A549 treated with CpdA at 1 μM for 4 hours (cell line): ENCODE data around the gene AMDHD2. TPM values are rescaled to one million over a fixed set of nuclear protein-coding genes. Genes with fewer than 3 reads are reported as not detected.

Experiments
- total RNA-seq: library from RNA; stranded (reverse); fragments of 200-300 nt; extraction: Qiagen RNA extraction; gene quantifications from 5 replicates; pipeline ENCODE4 v1.2.3, GENCODE V29; 2022; ENCODE audit warnings: low read depth

The AMDHD2 gene, protein sequence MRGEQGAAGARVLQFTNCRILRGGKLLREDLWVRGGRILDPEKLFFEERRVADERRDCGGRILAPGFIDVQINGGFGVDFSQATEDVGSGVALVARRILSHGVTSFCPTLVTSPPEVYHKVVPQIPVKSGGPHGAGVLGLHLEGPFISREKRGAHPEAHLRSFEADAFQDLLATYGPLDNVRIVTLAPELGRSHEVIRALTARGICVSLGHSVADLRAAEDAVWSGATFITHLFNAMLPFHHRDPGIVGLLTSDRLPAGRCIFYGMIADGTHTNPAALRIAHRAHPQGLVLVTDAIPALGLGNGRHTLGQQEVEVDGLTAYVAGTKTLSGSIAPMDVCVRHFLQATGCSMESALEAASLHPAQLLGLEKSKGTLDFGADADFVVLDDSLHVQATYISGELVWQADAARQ
- total RNA-seq, result 20.0 to 27.6 TPM (median 23.5 TPM) in 5 replicates

DNA sequence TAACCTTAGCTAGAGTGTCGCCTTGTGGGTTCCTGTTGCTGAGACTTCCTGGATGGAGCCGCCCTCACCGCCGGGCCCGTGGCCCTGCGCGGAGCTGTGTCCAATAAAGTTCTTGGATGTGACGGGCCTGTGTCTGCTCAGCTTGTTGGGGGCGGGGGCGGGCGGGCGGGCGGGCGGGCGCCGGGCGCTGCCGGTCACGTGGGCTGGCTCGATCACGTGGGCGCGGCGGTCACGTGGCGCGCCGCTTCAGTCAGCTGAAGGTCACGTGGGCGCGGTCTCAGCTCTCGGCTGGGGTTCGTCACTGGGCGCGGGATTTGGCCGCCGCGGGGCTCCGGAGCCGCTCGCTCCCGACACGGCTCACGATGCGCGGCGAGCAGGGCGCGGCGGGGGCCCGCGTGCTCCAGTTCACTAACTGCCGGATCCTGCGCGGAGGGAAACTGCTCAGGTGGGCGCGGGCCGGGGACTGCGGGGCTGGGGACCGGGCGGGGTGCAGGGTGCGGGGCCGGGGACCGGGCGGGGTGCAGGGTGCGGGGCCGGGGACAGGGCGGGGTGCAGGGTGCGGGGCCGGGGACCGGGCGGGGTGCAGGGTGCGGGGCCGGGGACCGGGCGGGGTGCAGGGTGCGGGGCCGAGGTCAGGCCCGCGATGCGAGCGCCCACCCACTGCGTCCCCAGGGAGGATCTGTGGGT lies at the start of gene AMDHD2:
Gene AMDHD2, plus strand, starts transcription at position 275 of the 687 bp plus-strand sequence. Its CDS starts 88 bp downstream, at position 363.

DNA sequence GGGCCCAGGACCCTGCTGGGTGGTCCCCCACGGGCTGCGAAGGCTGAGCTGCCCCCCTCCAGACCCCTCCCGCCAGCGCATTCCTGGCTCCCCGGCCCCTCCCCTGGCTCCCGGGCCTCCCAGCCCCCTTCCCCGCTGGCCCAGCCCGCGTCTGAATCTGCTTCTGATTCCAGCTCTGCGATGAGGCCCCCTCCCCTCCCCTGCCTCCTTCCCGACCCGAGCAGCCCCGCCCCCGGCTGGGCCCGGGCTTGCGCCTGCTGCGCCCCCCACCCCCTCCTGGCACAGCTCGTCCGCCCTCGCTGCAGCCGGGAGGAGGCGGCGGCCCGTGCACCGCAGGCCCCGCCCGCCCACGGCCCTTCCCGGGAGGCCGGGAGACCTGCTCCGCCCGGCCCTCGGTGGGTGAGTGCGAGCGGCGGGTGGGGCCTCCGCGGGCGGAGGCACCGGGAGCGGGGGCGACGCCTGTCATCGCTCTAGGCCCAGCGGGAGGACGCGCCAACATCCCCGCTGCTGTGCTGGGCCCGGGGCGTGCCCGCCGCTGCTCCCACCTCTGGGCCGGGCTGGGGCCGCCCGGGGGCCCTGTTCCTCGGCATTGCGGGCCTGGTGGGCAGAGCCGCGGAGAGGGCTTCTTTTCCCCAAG lies 49.0 kb upstream of the AMDHD2 start, which contains the start of gene NTN3:
Gene NTN3, plus strand, starts transcription at position 282 of the 637 bp plus-strand sequence. CDS start 405 bp downstream, outside the sequence.

DNA sequence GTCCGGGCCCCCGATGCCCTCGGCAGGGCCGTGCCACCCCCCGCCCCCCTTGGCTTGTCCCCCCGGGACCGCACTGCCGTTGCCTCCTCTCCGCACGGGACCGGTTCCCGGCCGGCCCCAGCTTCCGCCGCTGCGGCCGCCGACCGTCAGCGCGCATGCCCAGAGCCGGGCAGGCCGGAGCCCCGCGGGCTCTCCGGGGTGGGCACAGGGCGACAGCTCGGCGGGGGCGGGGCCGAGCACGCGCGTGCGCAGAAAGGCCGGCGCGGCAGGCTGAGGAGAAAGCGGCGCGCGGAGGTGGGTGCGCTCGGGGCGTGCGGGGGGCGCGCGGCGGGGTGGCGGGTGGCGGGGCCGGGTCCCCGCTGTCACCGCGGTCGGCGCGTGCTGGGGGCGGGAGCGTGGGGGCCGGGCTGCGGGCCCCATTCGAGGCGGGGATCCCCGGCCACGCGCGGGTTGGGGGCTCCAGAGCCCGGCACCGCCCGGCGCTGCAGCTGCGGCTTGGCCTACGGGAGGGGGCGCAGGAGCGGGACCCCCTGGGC lies 45.2 kb upstream of the AMDHD2 start, which contains the start of gene TBC1D24:
Gene TBC1D24, plus strand, starts transcription at position 251 of the 536 bp plus-strand sequence. CDS start 21,022 bp downstream, outside the sequence.

DNA sequence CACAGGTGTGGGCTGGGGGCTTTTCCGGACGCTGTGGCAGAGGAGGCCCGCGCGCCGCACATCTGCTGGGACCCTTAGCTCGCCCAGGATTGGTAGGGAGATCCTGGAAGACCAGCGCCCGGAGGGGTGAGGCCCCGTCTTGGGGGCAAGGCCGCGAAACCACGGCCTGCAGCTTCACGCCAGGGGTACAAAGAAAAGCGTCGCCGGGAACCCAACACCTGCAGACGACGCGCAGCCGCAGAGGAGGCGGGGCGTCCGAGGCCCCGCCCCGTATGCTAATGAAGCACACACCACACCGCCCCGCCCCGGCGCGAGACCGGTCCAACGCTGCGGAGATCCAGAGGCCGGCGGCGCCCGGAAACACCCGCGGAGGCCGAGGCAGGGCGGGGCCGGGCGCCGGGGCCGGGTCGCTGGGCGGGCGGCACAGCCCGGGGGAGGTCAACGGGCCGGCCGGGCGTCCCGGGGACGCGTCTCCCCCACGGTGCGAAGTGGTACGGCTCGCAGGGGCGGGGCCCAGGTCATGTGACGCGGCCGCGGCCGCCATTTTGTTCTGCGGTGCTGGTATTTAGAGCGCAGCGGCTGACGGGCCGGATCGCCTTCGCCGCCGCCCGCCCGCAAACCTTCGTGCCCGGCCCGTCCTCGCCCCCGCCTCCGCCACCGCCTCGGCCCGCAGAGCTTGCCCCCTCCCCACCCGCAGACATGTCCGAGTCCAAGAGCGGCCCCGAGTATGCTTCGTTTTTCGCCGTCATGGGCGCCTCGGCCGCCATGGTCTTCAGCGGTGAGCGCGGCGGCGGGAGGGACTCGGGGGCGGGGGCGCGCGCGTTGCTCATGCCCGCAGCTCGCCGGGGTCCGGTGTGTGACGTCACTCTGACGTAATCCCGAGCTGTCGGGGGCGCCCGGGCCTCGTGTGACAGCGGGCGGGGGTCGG lies 6.5 kb upstream of the AMDHD2 start, which contains the start of gene ATP6V0C:
Gene ATP6V0C, plus strand, starts transcription at position 548 of the 928 bp plus-strand sequence. Its CDS starts 152 bp downstream, at position 700.

DNA sequence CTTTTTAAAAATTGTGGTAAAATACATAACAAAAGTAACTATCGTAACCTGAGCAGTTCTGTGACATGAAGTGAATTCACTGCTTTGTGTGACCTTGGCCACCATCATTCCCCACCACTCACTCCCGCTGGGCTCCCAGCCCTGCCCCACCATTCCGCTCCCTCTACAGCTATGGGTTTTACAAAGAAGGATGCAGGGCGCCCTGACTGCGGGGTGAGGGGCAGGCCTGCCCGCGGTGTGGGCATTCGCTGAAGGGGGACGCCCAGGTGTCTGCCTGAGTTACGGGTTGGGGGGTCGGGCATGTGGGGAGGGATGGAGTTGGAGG lies 11.2 kb downstream of the AMDHD2 start, which contains the start of gene CEMP1:
Gene CEMP1, minus strand, starts transcription at position 38 of the 325 bp plus-strand sequence. CDS start 335 bp downstream, outside the sequence.

DNA sequence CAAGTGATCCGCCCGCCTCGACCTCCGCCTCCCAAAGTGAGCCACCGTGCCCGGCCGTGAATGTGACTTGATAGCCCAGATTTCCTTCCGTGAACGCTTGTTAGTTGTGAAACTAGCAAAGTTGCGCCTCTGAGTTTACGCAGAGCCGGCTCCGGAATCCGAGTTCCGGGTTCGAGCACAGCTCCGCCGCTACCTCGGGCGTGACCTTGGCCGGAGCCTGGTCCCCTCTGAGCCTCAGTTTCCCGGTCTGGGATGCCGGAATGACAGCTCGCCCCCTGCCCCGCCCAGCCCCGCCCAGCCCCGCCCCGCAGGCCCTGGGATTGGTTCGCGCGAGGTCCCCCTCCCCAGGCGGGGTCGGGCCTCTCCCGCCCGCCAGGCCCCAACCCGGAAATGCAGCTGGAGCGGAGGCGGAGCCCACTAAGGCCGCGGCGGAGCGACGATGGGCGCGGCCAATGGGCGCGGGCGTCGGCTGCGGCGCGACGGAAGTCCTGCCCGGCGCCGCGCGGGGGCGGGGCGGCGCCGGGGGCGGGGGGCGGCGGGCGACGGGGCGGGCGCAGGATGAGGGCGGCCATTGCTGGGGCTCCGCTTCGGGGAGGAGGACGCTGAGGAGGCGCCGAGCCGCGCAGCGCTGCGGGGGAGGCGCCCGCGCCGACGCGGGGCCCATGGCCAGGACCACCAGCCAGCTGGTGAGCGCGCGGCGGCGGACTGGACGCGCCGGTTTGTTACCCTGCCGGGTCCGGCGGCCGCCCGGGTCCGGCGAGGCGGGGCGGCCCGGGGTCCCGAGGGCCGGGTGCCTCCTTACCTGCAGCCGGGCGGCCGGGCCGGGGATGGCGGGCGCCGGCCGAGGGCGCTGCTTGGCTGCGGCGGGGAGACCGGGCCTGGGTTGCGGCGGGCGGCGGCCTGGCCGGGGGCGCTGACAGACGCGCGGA lies 17.5 kb downstream of the AMDHD2 start, which contains the start of gene PDPK1:
Gene PDPK1, plus strand, starts transcription at position 571 of the 929 bp plus-strand sequence. Its CDS starts 92 bp downstream, at position 663.

Other genes with a start within 250 kb of the AMDHD2 start
- gene ABCA3, start 179.6 kb upstream of the AMDHD2 start, total RNA-seq, result 15.1 to 19.9 TPM (median 16.6 TPM) in 5 replicates
- gene CCNF, start 90.9 kb upstream of the AMDHD2 start, total RNA-seq, result 20.1 to 24.7 TPM (median 22.5 TPM) in 5 replicates
- 18.3 to 23.7 TPM (median 21.3 TPM) in 5 replicates for gene TEDC2, start 60.3 kb upstream of the AMDHD2 start, total RNA-seq
- 0.06 TPM in 1 of 5 replicates, not detected in the others for gene NTN3, start 49.1 kb upstream of the AMDHD2 start, total RNA-seq
- 5.0 to 9.6 TPM (median 7.8 TPM) in 5 replicates for gene TBC1D24, start 45.2 kb upstream of the AMDHD2 start, total RNA-seq
- 139 to 302 TPM (median 247 TPM) in 5 replicates for gene ATP6V0C, start 6.4 kb upstream of the AMDHD2 start, total RNA-seq
- gene CEMP1, start 11.0 kb downstream of the AMDHD2 start, total RNA-seq, result 0.08 TPM in 1 of 5 replicates, not detected in the others
- 19.8 to 25.7 TPM (median 22.4 TPM) in 5 replicates for gene PDPK1, start 17.6 kb downstream of the AMDHD2 start, total RNA-seq
- gene KCTD5, start 162.2 kb downstream of the AMDHD2 start, total RNA-seq, result 37.7 to 45.1 TPM (median 42.1 TPM) in 5 replicates
- 1.0 to 1.6 TPM (median 1.3 TPM) in 5 replicates for gene PRSS27, start 199.9 kb downstream of the AMDHD2 start, total RNA-seq
- 331 to 447 TPM (median 382 TPM) in 5 replicates for gene SRRM2, start 232.3 kb downstream of the AMDHD2 start, total RNA-seq